HUES64 (cell line): ENCODE measurements around the gene DPPA5.

ENCODE experiments used
- H3K27ac ChIP-seq: 2 replicates; pipeline ENCODE4 v1.7.0; 2013; ENCODE audit warnings: low read depth, low read length, inconsistent platforms
- H3K27me3 ChIP-seq: 2 replicates; pipeline ENCODE4 v1.6.1; 2013; ENCODE audit warnings: mild to moderate bottlenecking, low read length; ENCODE audit not compliant: insufficient read depth
- H3K36me3 ChIP-seq: 2 replicates; pipeline ENCODE4 v1.6.1; 2013; ENCODE audit warnings: mild to moderate bottlenecking, low read length; ENCODE audit not compliant: insufficient read depth
- H3K4me1 ChIP-seq: 2 replicates; pipeline ENCODE4 v1.6.1; 2013; ENCODE audit warnings: mild to moderate bottlenecking, low read length, moderate library complexity; ENCODE audit not compliant: insufficient read depth
- H3K4me3 ChIP-seq: 2 replicates; pipeline ENCODE4 v1.5.1; 2013; ENCODE audit warnings: mild to moderate bottlenecking, low read length, moderate library complexity
- H3K9ac ChIP-seq: 2 replicates; pipeline ENCODE4 v1.6.1; 2013; ENCODE audit warnings: mild to moderate bottlenecking, low read depth, low read length
- H3K9me3 ChIP-seq: 2 replicates; pipeline ENCODE4 v1.6.1; 2013; ENCODE audit warnings: low read depth, low read length; ENCODE audit not compliant: insufficient read depth
- WGBS: fragments of 150-250, 120-280 bp; methylation state at CpG from one replicate; pipeline ENCODE4 v1.1.7; 2013; ENCODE audit warnings: missing lambda C conversion rate; 5-methylcytosine and 5-hydroxymethylcytosine counted together

The DPPA5 gene

DNA sequence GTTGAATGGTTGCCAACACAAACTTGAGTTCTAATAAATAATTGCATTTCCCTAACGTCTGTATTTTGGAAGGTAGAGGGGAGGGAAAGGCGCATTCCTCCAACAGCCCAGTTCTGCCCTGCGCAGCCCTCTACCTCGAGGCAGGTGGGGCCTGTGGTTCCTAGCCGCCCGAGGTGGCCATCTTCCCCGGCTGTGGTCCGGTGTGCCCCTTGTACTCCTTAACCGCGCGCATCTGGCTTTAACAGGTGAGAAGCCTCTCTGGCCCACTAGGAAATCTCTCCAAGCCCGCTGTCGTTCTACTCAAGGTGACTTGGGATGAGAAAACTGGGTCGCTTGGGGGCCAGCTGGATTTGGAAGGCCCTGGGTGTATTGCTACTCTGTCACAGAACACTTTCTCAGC lies 10.0 kb upstream of the DPPA5 start:
- Histone ChIP-seq H3K4me1 (peaks cover 8% of the 10 kb centered on the region), H3K9me3 (0 out of 2 replicates have a peak, but pooled peaks cover 4% of the 10 kb centered on the region), H3K36me3 (no peaks in the 10 kb centered on the region), H3K27ac (no peak overlapping the region), H3K27me3 (no peaks in the 10 kb centered on the region), H3K9ac (no peak overlapping the region), H3K4me3 (no peak overlapping the region)
- WGBS: 95% methylated on average over 14 of the region's 14 CpGs

DNA sequence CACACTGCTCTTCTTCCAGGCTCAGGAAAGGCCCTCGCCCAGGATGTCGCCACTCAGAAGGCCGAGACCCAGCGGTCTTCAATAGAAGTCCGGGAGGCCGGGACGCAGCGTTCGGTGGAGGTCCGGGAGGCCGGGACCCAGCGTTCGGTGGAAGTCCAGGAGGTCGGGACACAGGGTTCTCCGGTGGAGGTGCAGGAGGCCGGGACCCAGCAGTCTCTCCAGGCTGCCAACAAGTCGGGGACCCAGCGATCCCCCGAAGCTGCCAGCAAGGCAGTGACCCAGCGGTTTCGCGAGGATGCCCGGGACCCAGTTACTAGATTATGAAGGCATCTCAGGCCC lies 9.4 kb upstream of the DPPA5 start:
- Histone ChIP-seq H3K36me3 (no peaks in the 10 kb centered on the region), H3K27ac (no peak overlapping the region), H3K4me3 (no peak overlapping the region), H3K9me3 (0 out of 2 replicates have a peak, but pooled peaks cover 4% of the 10 kb centered on the region), H3K9ac (no peak overlapping the region), H3K4me1 (peaks cover 6% of the 10 kb centered on the region), H3K27me3 (no peaks in the 10 kb centered on the region)
- 95% methylated on average over 23 of the region's 23 CpGs for WGBS

DNA sequence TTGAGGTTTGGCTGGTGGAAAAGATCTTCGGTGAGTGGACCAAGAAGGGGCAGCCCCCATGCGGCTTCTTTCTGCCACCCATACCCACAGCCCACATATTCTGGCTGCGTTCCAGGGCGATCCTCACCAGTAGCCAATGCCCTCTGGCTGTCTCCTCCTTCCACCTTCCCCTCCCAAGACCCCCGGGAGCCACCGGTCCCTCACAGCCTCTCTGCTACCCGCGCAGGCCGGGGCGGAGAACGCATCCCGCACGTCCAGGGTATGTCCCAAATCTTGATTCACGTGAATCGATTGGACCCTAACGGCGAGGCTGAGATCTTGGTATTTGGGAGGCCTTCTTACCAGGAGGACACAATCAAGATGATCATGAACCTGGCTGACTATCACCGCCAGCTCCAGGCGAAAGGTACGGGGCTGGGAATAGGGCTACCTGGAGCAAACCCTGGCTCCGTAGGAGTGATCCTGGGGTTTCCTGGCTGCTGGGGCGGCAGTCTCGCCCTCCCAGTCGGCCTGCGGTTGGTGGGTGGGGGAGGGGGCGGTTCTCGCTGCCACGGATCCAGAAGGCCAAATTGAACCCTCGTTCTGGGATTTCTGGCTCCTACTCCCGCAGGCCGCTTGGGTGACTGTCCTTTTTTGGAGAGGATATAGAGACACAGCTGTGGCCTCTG lies 8.9 kb upstream of the DPPA5 start:
- WGBS: 97% methylated on average over 31 of the region's 31 CpGs
- Histone ChIP-seq H3K4me1 (peaks cover 2% of the 10 kb centered on the region), H3K9me3 (0 out of 2 replicates have a peak, but pooled peaks cover 4% of the 10 kb centered on the region)

DNA sequence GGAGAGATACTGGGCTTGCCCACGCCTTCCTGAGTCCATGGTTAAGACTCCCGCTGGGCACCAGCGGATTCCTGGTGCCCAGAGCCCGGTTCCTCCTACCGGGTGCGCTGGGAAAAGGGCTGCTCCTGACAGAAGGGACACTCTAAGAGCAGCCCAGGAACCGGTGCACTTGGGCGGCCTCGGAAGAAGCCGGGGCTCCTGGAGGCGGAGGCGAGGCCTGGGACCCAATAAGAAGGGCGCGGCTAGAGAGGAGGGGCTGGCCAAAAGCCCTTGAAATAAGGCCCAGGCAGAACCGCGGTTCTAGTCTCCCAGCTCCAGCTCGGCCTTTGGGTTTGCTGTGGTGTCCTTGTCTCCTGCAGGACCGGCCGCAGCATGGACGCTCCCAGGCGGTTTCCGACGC lies 8.3 kb upstream of the DPPA5 start, which contains the start of gene KHDC3L:
Gene KHDC3L, plus strand, starts transcription at position 301 of the 400 bp plus-strand sequence. Its CDS starts 72 bp downstream, at position 373.
- no peaks in the 10 kb centered on the region for H3K36me3 ChIP-seq
- H3K4me3 ChIP-seq: no peak within 1 kb of the TSS
- H3K27ac ChIP-seq: no peak within 1 kb of the TSS
- WGBS: 96% methylated on average over 23 of the region's 23 CpGs
- 0 out of 2 replicates have a peak, but pooled peaks cover 4% of the 10 kb centered on the region for H3K9me3 ChIP-seq
- H3K27me3 ChIP-seq: no peaks in the 10 kb centered on the region
- H3K4me1 ChIP-seq: no peaks in the 10 kb centered on the region
- H3K9ac ChIP-seq: no peak within 1 kb of the TSS

More for the DNA sequence above, 8.9 kb upstream of the DPPA5 start:
- no peak overlapping the region for H3K27ac ChIP-seq
- H3K27me3 ChIP-seq: no peaks in the 10 kb centered on the region
- no peak overlapping the region for H3K4me3 ChIP-seq
- no peaks in the 10 kb centered on the region for H3K36me3 ChIP-seq
- no peak overlapping the region for H3K9ac ChIP-seq

DNA sequence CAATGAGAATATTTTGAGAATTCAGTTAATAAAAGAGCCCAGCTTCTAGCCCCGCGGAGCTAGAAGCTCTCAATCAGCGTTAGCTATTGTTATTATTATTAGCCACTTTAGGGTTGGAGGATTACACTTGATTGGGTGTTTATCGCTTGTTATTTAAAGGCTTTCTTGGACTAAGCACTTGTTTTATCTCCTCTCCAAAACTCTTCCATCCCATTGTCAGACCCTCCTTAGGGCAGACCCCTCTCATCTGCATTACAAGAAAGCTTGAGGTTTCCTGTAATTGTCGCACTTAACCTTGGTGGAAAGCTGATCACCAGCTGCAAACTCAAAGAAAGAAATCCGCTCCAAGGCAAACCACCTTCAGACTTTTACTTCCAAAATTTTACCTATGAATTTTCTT lies 4.8 kb downstream of the DPPA5 start:
- Histone ChIP-seq H3K4me3 (peak overlapping the region; percentile 37), H3K4me1 (peaks cover 26% of the 10 kb centered on the region), H3K27ac (peak overlapping the region; percentile 98), H3K27me3 (no peaks in the 10 kb centered on the region), H3K36me3 (no peaks in the 10 kb centered on the region), H3K9ac (peak overlapping the region; percentile 76), H3K9me3 (no peaks in the 10 kb centered on the region)
- WGBS: 23% methylated on average over 5 of the region's 6 CpGs

DNA sequence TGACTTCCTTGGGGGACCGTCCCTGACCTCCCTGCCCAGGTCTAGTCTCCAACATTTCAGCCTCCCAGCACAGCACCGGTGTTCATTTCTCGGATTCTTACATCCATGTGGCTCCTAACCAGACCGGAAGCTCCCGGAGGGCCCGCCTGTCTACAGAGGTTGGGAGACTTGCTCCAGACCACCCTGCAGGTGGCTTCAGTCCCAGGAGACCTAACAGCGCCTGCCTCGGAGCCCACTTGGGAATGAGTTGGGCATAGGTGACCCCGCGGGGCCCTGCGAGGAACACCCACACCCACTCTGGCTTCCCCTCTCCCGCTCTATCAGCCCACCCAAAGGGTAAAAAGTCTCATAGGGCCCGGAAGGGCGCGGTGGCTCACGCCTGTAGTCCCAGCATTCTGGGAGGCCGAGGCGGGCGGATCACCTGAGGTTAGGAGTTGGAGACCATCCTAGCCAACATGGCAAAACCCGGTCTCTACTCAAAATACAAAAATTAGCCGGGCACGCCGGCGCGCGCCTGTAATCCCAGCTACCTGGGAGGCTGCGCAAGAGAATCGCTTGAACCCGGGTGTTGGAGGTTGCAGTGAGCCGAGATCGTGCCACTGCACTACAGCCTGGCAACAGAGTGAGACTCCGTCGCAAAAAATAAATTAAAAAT lies 5.4 kb downstream of the DPPA5 start:
- Histone ChIP-seq H3K4me1 (peaks cover 26% of the 10 kb centered on the region), H3K27ac (peak overlapping the region; percentile 94; the same call in 1 of the 2 replicates), H3K4me3 (no peak overlapping the region), H3K9me3 (no peaks in the 10 kb centered on the region), H3K36me3 (no peaks in the 10 kb centered on the region), H3K27me3 (no peaks in the 10 kb centered on the region), H3K9ac (peak overlapping the region; percentile 4; the same call in 1 of the 2 replicates)
- 95% methylated on average over 33 of the region's 33 CpGs for WGBS

DNA sequence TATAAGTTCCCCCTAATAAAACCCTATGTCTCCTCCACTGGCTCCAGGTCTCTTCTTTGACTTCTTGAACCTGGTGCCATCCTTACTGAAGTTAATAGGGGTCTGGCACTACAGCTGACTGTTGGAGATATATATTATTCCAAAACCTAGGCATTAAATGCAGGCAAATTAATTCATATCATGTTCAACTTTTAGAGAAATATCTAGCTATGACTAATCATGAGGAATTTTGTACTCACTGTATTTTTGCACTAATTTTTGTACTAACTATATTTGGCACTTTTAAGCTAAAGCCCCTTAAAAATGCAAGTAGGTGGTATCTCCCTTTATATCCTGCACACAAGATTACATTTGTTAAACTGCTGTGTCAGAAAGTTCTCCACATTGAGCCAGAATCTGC lies 10.9 kb downstream of the DPPA5 start:
- Histone ChIP-seq H3K9ac (no peak overlapping the region), H3K36me3 (no peaks in the 10 kb centered on the region), H3K27ac (no peak overlapping the region), H3K9me3 (no peaks in the 10 kb centered on the region), H3K4me1 (peaks cover 4% of the 10 kb centered on the region), H3K27me3 (no peaks in the 10 kb centered on the region), H3K4me3 (no peak overlapping the region)

DNA sequence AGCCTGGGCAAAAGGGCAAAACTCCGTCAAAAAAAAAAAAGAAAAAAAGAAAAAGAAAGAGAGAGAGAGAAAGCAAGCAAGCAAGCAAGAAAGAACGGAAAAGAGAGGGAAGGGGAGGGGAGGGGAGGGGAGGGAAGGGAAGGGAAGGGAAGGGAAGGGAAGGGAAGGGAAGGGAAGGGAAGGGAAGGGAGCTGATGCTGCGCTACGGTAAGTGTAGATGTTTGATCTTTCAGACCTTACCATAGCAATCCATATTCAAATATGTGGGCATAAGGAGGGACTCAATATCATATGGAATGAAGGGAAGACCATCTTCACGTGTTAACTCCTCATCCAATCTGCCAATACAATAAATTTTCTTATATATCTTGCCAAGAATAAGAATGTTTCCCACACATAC lies 11.9 kb downstream of the DPPA5 start:
- peaks cover 4% of the 10 kb centered on the region for H3K4me1 ChIP-seq
- H3K4me3 ChIP-seq: no peak overlapping the region
- H3K9me3 ChIP-seq: no peaks in the 10 kb centered on the region
- H3K27me3 ChIP-seq: no peaks in the 10 kb centered on the region
- no peaks in the 10 kb centered on the region for H3K36me3 ChIP-seq
- WGBS: 77% methylated on average over 1 of the region's 5 CpGs
- no peak overlapping the region for H3K9ac ChIP-seq
- no peak overlapping the region for H3K27ac ChIP-seq

DNA sequence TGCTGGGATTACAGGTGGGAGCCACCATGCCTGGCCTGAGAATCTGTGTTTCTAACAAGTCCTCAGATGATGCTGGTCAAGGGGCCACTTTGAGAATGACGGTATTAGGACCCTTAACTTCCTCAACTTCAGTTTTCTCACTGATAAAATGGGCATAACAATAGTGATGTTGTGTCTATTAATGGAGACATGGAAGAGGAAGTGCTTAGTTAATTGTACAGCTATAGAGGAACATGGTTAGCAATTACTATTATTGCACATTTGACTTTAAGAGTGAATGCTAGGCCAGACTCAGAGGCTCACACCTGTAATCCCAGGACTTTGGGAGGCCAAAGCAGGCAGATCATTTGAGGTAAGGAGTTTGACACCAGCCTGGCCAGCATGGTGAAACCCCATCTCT lies 12.7 kb downstream of the DPPA5 start:
- no peak overlapping the region for H3K4me3 ChIP-seq
- no peaks in the 10 kb centered on the region for H3K27me3 ChIP-seq
- 82% methylated on average over 1 of the region's 1 CpG for WGBS
- H3K9ac ChIP-seq: no peak overlapping the region
- H3K4me1 ChIP-seq: no peaks in the 10 kb centered on the region; the same call in 1 of the 2 replicates
- no peaks in the 10 kb centered on the region for H3K9me3 ChIP-seq
- H3K36me3 ChIP-seq: no peaks in the 10 kb centered on the region
- H3K27ac ChIP-seq: no peak overlapping the region

DNA sequence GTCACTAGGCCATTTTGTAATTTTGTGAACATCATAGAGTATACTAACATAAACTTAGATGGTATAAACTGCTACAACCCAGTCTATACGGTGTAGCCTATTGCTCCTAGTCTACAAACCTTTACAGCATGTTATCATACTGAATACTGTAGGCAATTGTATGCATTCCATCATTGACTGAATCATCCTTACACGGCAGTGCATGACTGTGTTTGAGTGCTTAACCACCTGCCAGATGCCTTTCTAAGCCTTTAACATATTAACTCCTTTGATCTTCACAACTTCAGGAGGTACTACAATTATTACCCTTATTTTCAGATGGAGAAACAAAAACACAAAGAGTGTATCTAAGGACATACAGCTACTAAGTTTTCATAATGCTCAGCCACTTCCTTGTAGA lies 14.0 kb downstream of the DPPA5 start:
- no peak overlapping the region for H3K4me3 ChIP-seq
- H3K9me3 ChIP-seq: no peaks in the 10 kb centered on the region
- WGBS: 83% methylated on average over 2 of the region's 2 CpGs

DNA sequence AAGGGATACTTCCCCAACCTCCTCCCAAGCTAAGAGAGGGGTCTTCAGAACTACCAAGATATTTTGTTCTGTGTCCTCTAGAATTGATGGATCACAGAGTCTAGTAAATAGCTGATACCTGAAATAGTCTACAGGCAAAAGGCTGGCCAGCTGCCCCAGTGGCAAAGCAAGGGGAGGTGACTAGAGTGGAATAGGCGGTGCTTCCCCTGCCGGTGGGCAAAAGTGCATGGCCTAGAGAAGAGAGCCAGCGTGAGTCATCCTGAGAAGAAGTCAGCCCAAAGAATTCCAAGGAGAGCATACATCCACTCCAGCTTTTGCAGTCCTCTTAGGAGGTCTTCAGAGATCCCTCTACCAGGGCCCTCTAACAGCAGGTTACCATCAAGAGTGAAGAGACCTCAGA lies 14.7 kb downstream of the DPPA5 start:
- Histone ChIP-seq H3K36me3 (no peaks in the 10 kb centered on the region), H3K4me1 (no peaks in the 10 kb centered on the region; the same call in 1 of the 2 replicates), H3K9me3 (no peaks in the 10 kb centered on the region), H3K27me3 (no peaks in the 10 kb centered on the region), H3K4me3 (no peak overlapping the region), H3K27ac (no peak overlapping the region), H3K9ac (no peak overlapping the region)
- WGBS: 73% methylated on average over 3 of the region's 3 CpGs

More for the DNA sequence above, 14.0 kb downstream of the DPPA5 start:
- no peak overlapping the region for H3K27ac ChIP-seq
- no peaks in the 10 kb centered on the region; the same call in 1 of the 2 replicates for H3K4me1 ChIP-seq
- H3K27me3 ChIP-seq: no peaks in the 10 kb centered on the region
- no peaks in the 10 kb centered on the region for H3K36me3 ChIP-seq
- H3K9ac ChIP-seq: no peak overlapping the region
